PC-3 (cell line): Measurements from ENCODE around the gene DLG2. TPM values are rescaled to one million over a fixed set of nuclear protein-coding genes. Genes with fewer than 3 reads are reported as not detected.
"Not testable (repeated sequence)": the region's sequence is repeated elsewhere in the genome, so short reads cannot be mapped to it uniquely, and the experiment has no call there.

Experiments
- ATAC-seq: fragments of 200-7000 bp; cut with Tn5 transposase; 2 replicates; pipeline ENCODE4 v1.9.1; 2020; ENCODE audit warnings: mild to moderate bottlenecking, moderate library complexity
- BruUV-seq: library from RNA; stranded (reverse); fragments of 400-500 nt; replicated peaks from 2 replicates; lab custom pipeline; 2021; lab: Mats Ljungman, UMichigan
- CTCF ChIA-PET: fragments of 300-600 bp; sonication (Branson Sonifier 250); formaldehyde crosslinking; loops from one replicate; lab custom pipeline; 2022; ENCODE audit warnings: antibody characterized with exemption; lab: Charles Lee
- POLR2A ChIA-PET: fragments of 300-600 bp; sonication (Branson Sonifier 250); formaldehyde crosslinking; loops from one replicate; lab custom pipeline; 2022; ENCODE audit warnings: antibody characterized with exemption; ENCODE audit not compliant: unreplicated experiment; lab: Charles Lee
- DNase-seq: peaks from one replicate; pipeline ENCODE4 v3.0.0-alpha.2; 2015
- H2AFZ ChIP-seq: fragments of 300-600 bp; sonication (generic); 2 replicates; pipeline ENCODE4 v1.6.0; 2016; ENCODE audit warnings: antibody characterized with exemption, low read length
- H3F3A ChIP-seq: fragments of 300-600 bp; sonication (generic); one replicate; pipeline ENCODE4 v1.6.0; 2017; ENCODE audit warnings: antibody characterized with exemption, low read length, control low read depth, mild to moderate bottlenecking; ENCODE audit not compliant: unreplicated experiment
- H3K27ac ChIP-seq: fragments of 300-600 bp; sonication (generic); 2 replicates; pipeline ENCODE4 v1.5.1; 2016; ENCODE audit warnings: mild to moderate bottlenecking, low read length
- H3K27me3 ChIP-seq: fragments of 300-600 bp; sonication (generic); 2 replicates; pipeline ENCODE4 v1.6.1; 2016; ENCODE audit warnings: low read length, mixed read lengths
- H3K36me3 ChIP-seq: fragments of 300-600 bp; sonication (generic); 2 replicates; pipeline ENCODE4 v1.6.1; 2016; ENCODE audit warnings: low read depth, mixed run types, low read length, mixed read lengths
- H3K4me1 ChIP-seq: fragments of 300-600 bp; sonication (generic); 2 replicates; pipeline ENCODE4 v1.5.1; 2016; ENCODE audit warnings: low read length; ENCODE audit not compliant: insufficient read depth
- H3K4me2 ChIP-seq: fragments of 300-600 bp; sonication (generic); 2 replicates; pipeline ENCODE4 v1.6.0; 2016; ENCODE audit warnings: low read length
- H3K4me3 ChIP-seq: fragments of 300-600 bp; sonication (generic); 2 replicates; pipeline ENCODE4 v1.5.1; 2016; ENCODE audit warnings: mild to moderate bottlenecking, low read length, mixed read lengths
- H3K79me2 ChIP-seq: fragments of 300-600 bp; sonication (generic); 2 replicates; pipeline ENCODE4 v1.6.1; 2017; ENCODE audit warnings: low read length, mixed read lengths
- H3K9ac ChIP-seq: fragments of 300-600 bp; sonication (generic); 2 replicates; pipeline ENCODE4 v1.6.0; 2016; ENCODE audit warnings: mild to moderate bottlenecking, low read length
- H3K9me2 ChIP-seq: fragments of 300-600 bp; sonication (generic); replicated peaks from 2 replicates; pipeline ENCODE4 v1.6.1; 2016; ENCODE audit warnings: mixed run types, low read length, mixed read lengths
- H3K9me3 ChIP-seq: fragments of 300-600 bp; sonication (generic); 2 replicates; pipeline ENCODE4 v1.6.1; 2016; ENCODE audit warnings: low read length, mixed read lengths
- H4K20me1 ChIP-seq: fragments of 300-600 bp; sonication (generic); 2 replicates; pipeline ENCODE4 v1.6.1; 2016; ENCODE audit warnings: low read length, mixed read lengths
- EZH2 ChIP-seq: fragments of 300-600 bp; sonication (generic); IDR thresholded peaks from one replicate; pipeline ENCODE4 v1.6.1; 2017; ENCODE audit warnings: antibody characterized with exemption, mild to moderate bottlenecking, low read length; ENCODE audit not compliant: unreplicated experiment
- EZH2phosphoT487 ChIP-seq: fragments of 300-600 bp; sonication (generic); IDR thresholded peaks from 2 replicates; pipeline ENCODE4 v1.6.1; 2018; ENCODE audit warnings: mild to moderate bottlenecking, antibody characterized with exemption, low read length, borderline replicate concordance
- intact Hi-C: fragments of 100-400 bp; cut with micrococcal nuclease; formaldehyde crosslinking; loops from 2 replicates; pipeline ENCODE4 v1.9.0; 2023
- total RNA-seq: library from RNA; depleted of rRNA; stranded (reverse); fragments of >200 nt; gene quantifications from 2 replicates; pipeline ENCODE4 v1.2.3, GENCODE V29; 2014
- TF ChIP-seq, protein P1 (sequence below): fragments of 300-600 bp; sonication (generic); conservative IDR thresholded peaks from 2 replicates; pipeline ENCODE4 v1.5.1; 2017; ENCODE audit warnings: antibody characterized with exemption, low read depth, mild to moderate bottlenecking, low read length

Gene DLG2
- total RNA-seq, 1 experiment from 2014 or later = 0.58 TPM

- Histone ChIP-seq H3K4me1 (no peaks in the 10 kb centered on the region), H3F3A (no peaks in the 10 kb centered on the region), H3K27ac (no peak overlapping the region), H3K79me2 (no peaks in the 10 kb centered on the region), H4K20me1 (no peaks in the 10 kb centered on the region), H3K4me2 (no peak overlapping the region), H2AFZ (no peak overlapping the region), H3K9ac (no peak overlapping the region), H3K27me3 (peaks cover 50% of the 10 kb centered on the region), H3K9me2 (no peaks in the 10 kb centered on the region), H3K9me3 (no peaks in the 10 kb centered on the region), H3K36me3 (no peaks in the 10 kb centered on the region), H3K4me3 (no peak overlapping the region)
- ChIA-PET POLR2A (no interaction called here), CTCF (no interaction called here)
- DNase-seq = no peak
- TF ChIP-seq EZH2 (no peak), EZH2phosphoT487 (no peak)
- TF ChIP-seq, protein P1, sequence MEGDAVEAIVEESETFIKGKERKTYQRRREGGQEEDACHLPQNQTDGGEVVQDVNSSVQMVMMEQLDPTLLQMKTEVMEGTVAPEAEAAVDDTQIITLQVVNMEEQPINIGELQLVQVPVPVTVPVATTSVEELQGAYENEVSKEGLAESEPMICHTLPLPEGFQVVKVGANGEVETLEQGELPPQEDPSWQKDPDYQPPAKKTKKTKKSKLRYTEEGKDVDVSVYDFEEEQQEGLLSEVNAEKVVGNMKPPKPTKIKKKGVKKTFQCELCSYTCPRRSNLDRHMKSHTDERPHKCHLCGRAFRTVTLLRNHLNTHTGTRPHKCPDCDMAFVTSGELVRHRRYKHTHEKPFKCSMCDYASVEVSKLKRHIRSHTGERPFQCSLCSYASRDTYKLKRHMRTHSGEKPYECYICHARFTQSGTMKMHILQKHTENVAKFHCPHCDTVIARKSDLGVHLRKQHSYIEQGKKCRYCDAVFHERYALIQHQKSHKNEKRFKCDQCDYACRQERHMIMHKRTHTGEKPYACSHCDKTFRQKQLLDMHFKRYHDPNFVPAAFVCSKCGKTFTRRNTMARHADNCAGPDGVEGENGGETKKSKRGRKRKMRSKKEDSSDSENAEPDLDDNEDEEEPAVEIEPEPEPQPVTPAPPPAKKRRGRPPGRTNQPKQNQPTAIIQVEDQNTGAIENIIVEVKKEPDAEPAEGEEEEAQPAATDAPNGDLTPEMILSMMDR = no peak
- no peak for ATAC-seq
- intact Hi-C loops = no loop called here
- BruUV-seq = no TSS peak
Observed at GRCh38 chr11:83436855-83437254, 2190.3 kb downstream of the DLG2 start.

DNA sequence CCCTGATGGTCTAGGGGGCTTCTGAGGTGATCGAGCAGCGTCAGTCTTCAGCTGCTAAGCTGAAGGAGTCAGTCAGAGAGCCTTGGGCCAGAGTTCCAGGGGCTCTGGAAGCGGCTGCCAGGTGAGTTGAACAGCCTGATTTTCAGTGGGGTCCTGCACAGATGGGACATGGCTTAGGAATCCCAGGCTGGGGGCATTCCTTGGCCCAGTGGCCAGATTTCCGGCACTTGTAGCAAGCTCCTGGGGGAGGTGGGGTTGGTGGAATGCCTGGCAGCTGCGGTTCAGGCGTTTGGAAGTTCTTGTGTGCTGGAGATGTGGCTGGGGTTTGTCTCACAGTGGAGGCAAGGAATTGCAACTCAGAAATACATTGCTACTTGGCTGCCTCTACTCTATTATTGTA lies 2192.3 kb downstream of the DLG2 start:
- ATAC-seq, POLR2A ChIA-PET, H3K9me2 ChIP-seq, H3K27ac ChIP-seq, H3K4me1 ChIP-seq, H3K4me2 ChIP-seq, H3K9ac ChIP-seq, BruUV-seq, CTCF ChIA-PET, intact Hi-C loops, H3K36me3 ChIP-seq, H3F3A ChIP-seq, H3K4me3 ChIP-seq, H3K79me2 ChIP-seq, H4K20me1 ChIP-seq, DNase-seq, H2AFZ ChIP-seq, H3K9me3 ChIP-seq: not testable (repeated sequence)
- H3K27me3 ChIP-seq = peaks cover 45% of the 10 kb centered on the region

- no TSS peak for BruUV-seq
- Histone ChIP-seq H4K20me1 (no peaks in the 10 kb centered on the region), H3K4me1 (no peaks in the 10 kb centered on the region), H2AFZ (no peak overlapping the region), H3K79me2 (no peaks in the 10 kb centered on the region), H3K4me3 (no peak overlapping the region), H3K9ac (no peak overlapping the region), H3K4me2 (no peak overlapping the region), H3K9me3 (no peaks in the 10 kb centered on the region), H3K27ac (no peak overlapping the region), H3K27me3 (no peaks in the 10 kb centered on the region), H3F3A (no peaks in the 10 kb centered on the region), H3K36me3 (no peaks in the 10 kb centered on the region), H3K9me2 (no peaks in the 10 kb centered on the region)
- ChIA-PET POLR2A (no interaction called here), CTCF (no interaction called here)
- no peak for TF ChIP-seq EZH2phosphoT487
- ATAC-seq = no peak
- intact Hi-C loops = no loop called here
- DNase-seq = no peak
Observed at GRCh38 chr11:83427943-83428342, 2199.2 kb downstream of the DLG2 start.

GRCh38 chr11:83427501-83427900 lies 2199.6 kb downstream of the DLG2 start:
- H3K9ac ChIP-seq = no peak overlapping the region
- no peaks in the 10 kb centered on the region for H4K20me1 ChIP-seq
- H3K27me3 ChIP-seq = no peaks in the 10 kb centered on the region
- H3K27ac ChIP-seq = no peak overlapping the region
- no peak overlapping the region for H3K4me2 ChIP-seq
- H3K9me2 ChIP-seq = no peaks in the 10 kb centered on the region
- intact Hi-C loops = no loop called here
- TF ChIP-seq EZH2 (no peak), EZH2phosphoT487 (no peak)
- TF ChIP-seq, protein P1 = no peak
- no peak overlapping the region for H3K4me3 ChIP-seq
- H3K4me1 ChIP-seq = no peaks in the 10 kb centered on the region
- ATAC-seq = no peak
- no peak overlapping the region for H2AFZ ChIP-seq
- H3K9me3 ChIP-seq = no peaks in the 10 kb centered on the region
- no peak for DNase-seq
- H3K79me2 ChIP-seq = no peaks in the 10 kb centered on the region
- ChIA-PET POLR2A (no interaction called here), CTCF (no interaction called here)
- no peaks in the 10 kb centered on the region for H3K36me3 ChIP-seq
- H3F3A ChIP-seq = no peaks in the 10 kb centered on the region
- no TSS peak for BruUV-seq
